GM19468 (cell line): ENCODE data around the gene ISOC2.
A peak's percentile ranks its signal among the peaks of the same experiment; 100 is the strongest.

ENCODE experiments used
- ATAC-seq: cut with Tn5 transposase; IDR thresholded peaks from one replicate; pipeline ENCODE4 v1.9.1; 2021; ENCODE audit warnings: mild to moderate bottlenecking, moderate library complexity, moderate number of reproducible peaks; ENCODE audit not compliant: unreplicated experiment; ENCODE audit errors: extremely low read depth

The ISOC2 gene

GRCh38 chr19:55479451-55480230 lies 18.2 kb upstream of the ISOC2 start:
- no peak for ATAC-seq

GRCh38 chr19:55479045-55479444 lies 17.6 kb upstream of the ISOC2 start:
- no peak for ATAC-seq

DNA sequence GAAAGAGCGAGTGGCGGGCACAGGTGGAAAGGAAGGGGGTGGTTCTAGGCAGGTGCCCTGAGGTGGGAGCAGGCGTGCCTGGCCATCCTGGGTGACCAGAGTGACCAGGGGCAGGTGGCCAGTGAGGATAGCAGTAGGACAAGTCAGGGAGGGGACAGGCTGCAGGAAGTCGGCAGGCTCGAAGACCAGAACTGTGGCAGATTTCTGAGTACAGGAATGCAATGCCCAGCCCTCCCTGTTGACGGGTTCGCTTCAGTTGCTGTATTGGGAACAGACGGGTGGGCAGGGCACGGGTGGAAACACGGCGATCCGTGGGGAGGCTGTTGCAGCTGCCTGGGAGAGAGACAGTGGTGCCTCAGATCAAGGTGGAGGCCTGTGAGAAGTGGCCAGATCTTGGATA lies 16.9 kb upstream of the ISOC2 start:
- ATAC-seq: no peak

DNA sequence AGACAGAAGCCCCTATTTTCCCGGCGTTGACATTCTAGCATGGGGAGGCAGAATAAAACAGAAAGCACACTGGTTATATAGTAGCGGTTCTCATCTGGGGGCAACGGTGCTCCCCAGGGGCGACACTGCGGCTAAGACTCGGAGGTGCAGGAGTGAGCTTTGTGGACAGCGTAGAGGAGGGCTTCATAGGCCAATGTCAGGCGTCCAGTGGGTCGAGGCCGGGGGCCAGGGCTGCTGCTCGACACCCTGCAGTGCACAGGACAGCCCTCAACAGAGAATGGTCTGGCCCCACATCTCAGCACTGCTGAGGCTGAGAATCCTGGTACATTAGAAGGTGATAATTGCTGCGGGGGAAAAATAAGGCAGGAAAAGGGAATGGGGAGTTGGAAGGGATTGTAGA lies 16.5 kb upstream of the ISOC2 start:
- no peak for ATAC-seq

GRCh38 chr19:55476100-55476775 lies 14.8 kb upstream of the ISOC2 start, which contains the start of gene ZNF628:
ZNF628 (plus strand) TSS chr19:55476617; CDS start chr19:55479911, 3,294 bp downstream.
- peak; percentile 80 for ATAC-seq

DNA sequence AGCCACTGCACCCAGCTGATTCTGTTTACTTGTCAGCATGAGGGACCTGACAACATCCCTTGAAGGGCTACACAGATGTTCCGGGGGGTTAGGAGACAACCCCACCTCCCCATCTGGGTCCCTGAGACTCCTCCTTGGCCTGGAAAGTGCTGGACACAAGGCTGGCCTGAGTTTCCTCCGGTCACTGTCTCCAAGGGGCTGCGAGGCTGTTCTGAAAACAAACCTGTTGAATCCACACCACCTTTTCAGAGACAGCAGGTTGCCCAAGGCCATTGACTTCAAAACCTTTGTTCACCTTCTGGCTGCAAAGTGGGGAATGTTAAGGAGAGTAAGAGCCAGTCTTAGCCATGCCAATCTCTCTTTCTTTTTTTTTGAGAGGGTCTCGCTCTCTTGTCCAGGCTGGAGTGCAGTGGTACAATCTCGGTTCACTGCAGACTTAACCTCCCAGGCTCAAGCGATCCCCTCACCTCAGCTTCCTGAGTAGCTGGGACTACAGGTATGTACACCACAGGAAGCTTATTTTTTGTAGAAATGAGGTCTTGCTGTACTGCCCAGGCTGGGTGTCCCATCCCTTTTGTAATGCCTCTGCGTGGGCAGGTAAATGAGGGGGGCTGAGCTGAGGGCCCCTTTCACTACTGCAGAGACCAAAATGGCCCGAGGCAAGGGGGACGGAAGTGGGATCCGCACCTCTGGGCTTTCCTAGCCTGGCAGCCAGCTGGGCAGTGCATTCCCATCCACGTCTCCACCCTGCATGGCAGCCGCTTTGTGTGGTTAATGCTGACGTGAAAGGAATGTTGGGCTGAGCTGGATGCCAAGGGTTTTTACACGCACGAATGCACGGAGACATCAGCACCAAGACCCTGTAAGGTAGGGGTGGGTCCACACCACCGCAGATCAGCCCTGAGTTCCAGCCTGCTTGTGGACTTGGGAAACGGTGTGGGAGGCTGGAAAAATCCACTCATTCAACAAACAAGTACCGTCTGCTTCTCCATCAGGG lies 13.1 kb upstream of the ISOC2 start:
- ATAC-seq: no peak

GRCh38 chr19:55473225-55474012 lies 12.0 kb upstream of the ISOC2 start:
- no peak for ATAC-seq

DNA sequence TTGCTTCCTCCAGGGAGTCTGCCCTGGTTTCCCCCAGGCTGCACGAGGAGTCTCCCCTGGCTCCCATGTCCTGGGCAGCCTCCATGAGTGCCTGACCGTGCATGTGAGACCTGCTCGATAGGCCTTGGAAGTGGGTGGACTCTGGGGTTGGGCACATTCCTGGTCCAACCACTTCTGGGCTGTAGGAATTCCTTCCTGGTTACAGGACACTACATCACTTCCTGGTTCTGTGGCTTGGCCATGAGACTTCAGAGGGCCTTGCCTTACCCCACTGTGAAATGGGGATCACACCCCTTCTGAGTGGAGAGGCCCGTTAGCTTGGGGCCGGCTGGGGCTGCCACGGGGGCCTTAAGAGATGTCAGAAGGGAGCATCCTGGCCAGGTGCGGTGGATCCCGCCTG lies 11.0 kb upstream of the ISOC2 start:
- no peak for ATAC-seq

DNA sequence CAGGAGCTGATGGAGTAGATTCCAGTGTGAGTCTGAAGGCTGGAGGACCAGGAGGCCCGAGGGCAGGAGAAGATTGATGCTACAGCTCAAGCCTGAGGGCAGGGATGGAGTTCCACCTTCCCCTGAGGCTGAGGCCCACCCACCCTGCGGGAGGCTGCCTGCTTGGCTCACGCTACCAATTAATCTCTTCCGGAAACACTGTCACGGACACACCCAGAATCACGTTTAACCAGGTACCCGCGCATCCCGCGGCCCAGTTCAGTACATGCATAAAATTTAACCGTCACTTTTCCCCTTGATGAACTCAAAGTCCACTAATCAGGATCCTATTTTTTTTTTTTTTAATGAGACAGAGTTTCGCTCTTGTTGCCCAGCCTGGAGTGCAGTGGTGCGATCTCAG lies 9.8 kb upstream of the ISOC2 start:
- no peak for ATAC-seq

DNA sequence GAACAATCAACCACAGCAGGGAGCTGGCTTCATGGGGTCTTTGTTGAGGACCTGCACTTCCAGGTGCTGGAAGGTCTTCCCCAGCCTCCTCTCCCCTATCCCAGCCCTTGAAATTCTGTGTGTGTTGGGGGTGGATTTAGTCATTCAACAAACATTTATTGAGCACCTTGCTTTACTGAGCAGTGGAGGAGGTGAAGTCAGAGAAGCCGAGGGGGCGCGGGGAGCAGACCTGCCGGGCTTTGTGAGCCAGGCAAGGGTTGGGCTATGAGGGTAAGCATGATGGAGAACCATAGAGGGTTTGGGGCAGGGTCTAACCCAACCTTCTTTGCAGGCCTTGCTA lies 6.6 kb upstream of the ISOC2 start:
- ATAC-seq: no peak

DNA sequence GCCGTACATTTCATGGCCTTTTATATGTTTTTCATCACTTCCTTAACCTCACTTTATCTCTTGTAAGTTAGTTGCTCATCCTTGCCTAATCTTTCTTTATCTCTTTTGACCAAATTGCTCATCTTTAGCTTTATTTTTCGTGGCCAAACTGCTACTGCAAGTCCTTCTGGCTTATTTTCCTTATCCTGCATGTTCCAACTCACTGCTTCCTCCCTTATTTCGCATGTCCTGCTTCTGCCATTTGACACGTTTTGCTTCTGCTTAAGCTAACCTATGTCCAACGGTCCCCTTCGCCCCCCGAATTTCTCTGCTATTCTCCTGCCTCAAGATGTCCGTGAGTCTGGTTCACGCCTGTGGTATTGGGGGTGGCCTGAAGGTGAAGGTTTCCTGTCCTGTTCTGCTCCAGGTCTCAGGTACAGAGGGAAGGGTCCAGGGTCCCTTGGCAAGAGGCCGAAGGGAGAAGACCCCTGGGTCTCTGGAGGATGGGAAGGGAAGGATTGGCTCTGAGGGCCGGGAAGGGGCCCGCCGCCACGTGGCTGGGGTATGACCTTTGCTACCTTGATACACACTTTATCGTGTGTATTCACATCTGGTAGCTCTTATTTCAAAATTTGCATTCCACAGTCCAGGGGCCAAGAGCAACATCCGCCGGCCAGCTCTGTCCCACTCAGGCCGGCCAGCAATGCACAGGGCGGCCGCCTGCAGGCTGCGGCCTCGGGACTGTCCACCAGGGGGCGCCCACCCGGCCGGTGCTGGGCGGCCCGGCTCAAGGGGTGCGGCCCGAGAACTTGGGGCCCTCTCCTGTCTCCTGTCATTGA lies 6.0 kb upstream of the ISOC2 start:
- ATAC-seq: no peak

- no peak for ATAC-seq
These were observed 4.8 kb upstream of the ISOC2 start for GRCh38 chr19:55466241-55466614.

GRCh38 chr19:55465460-55466240 lies 4.2 kb upstream of the ISOC2 start:
- ATAC-seq: no peak

DNA sequence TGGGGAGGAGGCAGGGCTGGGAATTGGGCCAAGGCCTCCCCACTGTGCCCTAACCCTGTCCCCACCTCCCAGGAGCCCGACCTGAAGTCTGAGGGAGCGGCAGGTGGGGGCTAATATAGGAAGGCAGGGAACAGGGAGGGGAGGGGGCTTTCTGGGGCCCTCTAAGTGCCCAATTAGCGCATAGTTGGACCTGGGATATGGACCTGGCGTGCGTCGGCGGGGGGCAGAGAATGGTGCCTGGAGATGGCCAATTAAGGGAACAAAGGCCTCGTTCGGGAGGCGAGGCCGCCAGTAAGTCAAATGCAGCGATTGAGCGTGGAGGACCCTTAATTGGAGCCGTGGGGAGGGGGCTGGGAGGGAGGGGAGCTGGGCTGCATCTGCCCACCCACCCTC lies 3.2 kb upstream of the ISOC2 start, which contains the start of gene C19orf85:
Gene C19orf85, minus strand, starts transcription at position 90 of the 393 bp plus-strand sequence. CDS start 197 bp downstream, outside the sequence.
- no peak for ATAC-seq

GRCh38 chr19:55464039-55464661 lies 2.7 kb upstream of the ISOC2 start:
- ATAC-seq: no peak

- ATAC-seq: no peak
These were observed 2.2 kb upstream of the ISOC2 start for GRCh38 chr19:55463583-55464031.

DNA sequence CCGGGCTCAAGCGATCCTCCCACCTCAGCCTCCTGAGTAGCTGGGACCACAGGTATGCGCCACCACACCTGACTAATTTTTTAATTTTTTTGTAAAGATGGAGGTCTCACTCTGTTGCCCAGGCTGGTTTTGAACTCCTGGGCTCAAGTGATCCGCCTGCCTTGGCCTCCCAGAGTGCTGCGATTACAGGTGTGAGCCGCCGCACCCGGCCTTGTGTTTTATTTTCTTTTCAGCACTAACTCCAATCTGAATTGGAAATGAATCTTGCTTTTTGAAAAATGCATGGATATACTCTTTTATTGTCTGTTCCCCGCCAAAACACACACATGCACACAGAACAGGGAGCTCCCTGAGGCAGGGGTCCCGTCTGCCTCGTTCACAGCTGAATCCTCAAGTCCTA lies 1.3 kb upstream of the ISOC2 start:
- ATAC-seq: no peak
